GM12875 (cell line): ENCODE results near the gene GALNT1.
"Not testable (repeated sequence)": the region's sequence is repeated elsewhere in the genome, so short reads cannot be mapped to it uniquely, and the experiment has no call there.

Experiments used
- H3K4me3 ChIP-seq: one replicate; pipeline ENCODE4 v1.5.1; 2011; ENCODE audit warnings: low read depth, low read length, control low read depth
- TF ChIP-seq, protein P1 (sequence below): IDR thresholded peaks from 2 replicates; pipeline ENCODE4 v1.5.1; 2011; ENCODE audit warnings: low read depth, mild to moderate bottlenecking, control low read depth, inconsistent platforms, low read length, moderate library complexity, borderline replicate concordance; ENCODE audit not compliant: insufficient read depth

GALNT1 gene

DNA sequence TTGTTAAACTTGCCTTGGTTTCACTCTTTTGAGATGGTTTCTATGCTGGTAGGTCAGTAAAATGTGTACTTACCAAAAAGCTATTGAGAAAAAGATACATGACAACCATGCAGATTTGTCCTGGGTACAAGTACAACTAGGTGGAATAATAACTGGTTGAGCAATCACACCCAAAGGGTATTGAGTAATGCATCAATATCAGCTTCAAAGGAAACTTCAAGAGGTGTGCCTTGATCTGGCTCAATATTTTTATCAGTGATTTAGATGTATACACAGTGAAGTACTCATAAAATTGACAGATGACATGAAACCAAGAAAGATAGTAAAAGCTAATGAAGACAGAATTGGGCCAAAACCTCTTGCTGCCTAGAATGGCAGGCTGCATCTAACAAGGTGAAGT lies 21.7 kb upstream of the GALNT1 start:
- H3K4me3 ChIP-seq = no peak overlapping the region
- TF ChIP-seq, protein P1, sequence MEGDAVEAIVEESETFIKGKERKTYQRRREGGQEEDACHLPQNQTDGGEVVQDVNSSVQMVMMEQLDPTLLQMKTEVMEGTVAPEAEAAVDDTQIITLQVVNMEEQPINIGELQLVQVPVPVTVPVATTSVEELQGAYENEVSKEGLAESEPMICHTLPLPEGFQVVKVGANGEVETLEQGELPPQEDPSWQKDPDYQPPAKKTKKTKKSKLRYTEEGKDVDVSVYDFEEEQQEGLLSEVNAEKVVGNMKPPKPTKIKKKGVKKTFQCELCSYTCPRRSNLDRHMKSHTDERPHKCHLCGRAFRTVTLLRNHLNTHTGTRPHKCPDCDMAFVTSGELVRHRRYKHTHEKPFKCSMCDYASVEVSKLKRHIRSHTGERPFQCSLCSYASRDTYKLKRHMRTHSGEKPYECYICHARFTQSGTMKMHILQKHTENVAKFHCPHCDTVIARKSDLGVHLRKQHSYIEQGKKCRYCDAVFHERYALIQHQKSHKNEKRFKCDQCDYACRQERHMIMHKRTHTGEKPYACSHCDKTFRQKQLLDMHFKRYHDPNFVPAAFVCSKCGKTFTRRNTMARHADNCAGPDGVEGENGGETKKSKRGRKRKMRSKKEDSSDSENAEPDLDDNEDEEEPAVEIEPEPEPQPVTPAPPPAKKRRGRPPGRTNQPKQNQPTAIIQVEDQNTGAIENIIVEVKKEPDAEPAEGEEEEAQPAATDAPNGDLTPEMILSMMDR = no peak

- no peak overlapping the region for H3K4me3 ChIP-seq
- TF ChIP-seq, protein P1 = no peak
Observed at GRCh38 chr18:35564795-35565453, 16.6 kb upstream of the GALNT1 start.

DNA sequence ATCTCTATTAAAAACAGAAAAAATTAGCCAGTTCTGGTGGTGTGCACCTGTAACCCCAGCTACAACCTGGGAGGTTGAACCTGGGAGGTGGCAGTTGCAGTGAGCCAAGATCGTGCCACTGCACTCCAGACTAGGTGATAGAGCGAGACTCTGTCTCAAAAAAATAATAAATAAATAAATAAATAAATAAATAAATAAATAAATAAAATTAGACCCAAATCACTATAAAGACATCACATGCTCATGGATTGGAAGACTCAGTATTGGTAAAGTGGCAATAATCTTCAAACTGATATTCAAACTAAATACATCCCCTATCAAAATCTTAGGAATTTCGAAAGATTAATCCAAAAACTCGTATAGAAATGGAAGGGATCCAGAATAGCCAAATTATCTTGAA lies 15.5 kb upstream of the GALNT1 start:
- H3K4me3 ChIP-seq = no peak overlapping the region
- TF ChIP-seq, protein P1 = no peak

- H3K4me3 ChIP-seq = no peak overlapping the region
- TF ChIP-seq, protein P1 = no peak
Observed at GRCh38 chr18:35570182-35570581, 11.4 kb upstream of the GALNT1 start.

- no peak overlapping the region for H3K4me3 ChIP-seq
- TF ChIP-seq, protein P1 = no peak
Observed at GRCh38 chr18:35571138-35571537, 10.4 kb upstream of the GALNT1 start.

DNA sequence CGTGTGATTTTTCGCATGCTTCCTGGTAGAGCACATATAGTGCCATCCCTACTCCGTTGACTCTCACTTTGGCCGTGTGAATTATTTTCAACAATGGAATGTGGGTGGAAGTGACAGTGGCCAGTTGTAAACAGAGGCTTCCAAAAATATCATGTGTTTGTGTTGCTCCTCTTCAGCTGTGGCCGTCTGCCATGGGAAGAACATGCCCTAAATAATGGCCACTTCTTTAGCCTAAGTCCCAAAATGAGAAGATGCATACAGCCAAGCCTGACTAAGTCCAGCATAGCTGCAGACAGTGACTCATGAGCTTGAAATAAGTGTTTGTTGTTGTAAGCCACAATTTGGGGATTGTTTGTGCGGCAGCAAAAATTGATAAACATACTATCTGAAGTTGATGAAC lies 8.9 kb upstream of the GALNT1 start:
- TF ChIP-seq, protein P1 = no peak
- no peak overlapping the region for H3K4me3 ChIP-seq

GRCh38 chr18:35573531-35573930 lies 8.0 kb upstream of the GALNT1 start:
- no peak overlapping the region for H3K4me3 ChIP-seq
- TF ChIP-seq, protein P1 = no peak

GRCh38 chr18:35576240-35576845 lies 5.2 kb upstream of the GALNT1 start:
- not testable (repeated sequence) for H3K4me3 ChIP-seq
